Measurements from ENCODE around the gene SH3BGR.

- TF ChIP-seq GATA2 (IDR thresholded peaks at IDR 0.05; ENCODE audit: low read depth, low read length): no peak
- TF ChIP-seq GATA3 (IDR thresholded peaks at IDR 0.05; ENCODE audit: low read depth, low read length): no peak
Observed at GRCh38 chr21:39513735-39514134, 62.0 kb downstream of the SH3BGR start.
